Hematopoietic multipotent progenitor cell treated with erythropoietin and hydrocortisone succinate and interleukin-3 and kit ligand, for 15 days (in vitro differentiated cells): Measurements from ENCODE around the gene OR6N2.

Experiments used
- DNase-seq: peaks from one replicate; pipeline ENCODE4 v3.0.0-alpha.2; 2015; ENCODE audit warnings: low spot score

OR6N2 gene, protein sequence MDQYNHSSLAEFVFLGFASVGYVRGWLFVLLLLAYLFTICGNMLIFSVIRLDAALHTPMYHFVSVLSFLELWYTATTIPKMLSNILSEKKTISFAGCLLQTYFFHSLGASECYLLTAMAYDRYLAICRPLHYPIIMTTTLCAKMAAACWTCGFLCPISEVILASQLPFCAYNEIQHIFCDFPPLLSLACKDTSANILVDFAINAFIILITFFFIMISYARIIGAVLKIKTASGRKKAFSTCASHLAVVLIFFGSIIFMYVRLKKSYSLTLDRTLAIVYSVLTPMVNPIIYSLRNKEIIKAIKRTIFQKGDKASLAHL

GRCh38 chr1:158781104-158781503 is at the start of gene OR6N2:
Gene OR6N2 (minus strand): TSS chr1:158781204. CDS start chr1:158777635, 3,569 bp downstream.
- no peak for DNase-seq

DNA sequence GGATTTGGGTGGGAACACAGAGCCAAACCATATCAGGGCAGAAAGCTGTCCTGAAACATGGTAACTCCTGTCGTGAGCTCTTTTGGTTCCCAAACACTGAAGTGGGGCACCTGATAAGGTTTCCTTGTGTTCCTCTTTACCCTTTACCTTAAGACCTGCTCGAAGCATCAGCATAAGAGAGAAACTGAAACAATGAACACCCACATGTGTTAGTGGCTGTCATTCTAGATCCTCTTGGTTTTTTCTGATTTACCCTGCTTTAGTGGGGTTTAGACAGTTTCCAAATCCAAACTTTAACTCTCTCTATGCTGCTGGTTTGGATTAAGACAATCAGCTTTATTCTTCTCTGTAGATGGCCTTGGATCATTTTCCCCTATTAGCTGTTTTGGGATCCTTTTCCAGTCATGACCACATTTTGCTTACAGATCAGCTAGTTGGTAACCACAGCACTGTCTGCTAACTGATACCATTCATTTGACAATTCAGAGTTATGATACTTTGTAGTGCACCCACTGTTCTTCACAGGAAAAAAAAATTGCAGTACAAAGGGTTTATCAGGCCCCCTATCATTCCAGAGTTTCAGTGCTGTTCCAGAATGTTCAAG is 49.2 kb upstream of the OR6N2 start:
- no peak for DNase-seq

- no peak for DNase-seq
These were observed 40.7 kb upstream of the OR6N2 start for GRCh38 chr1:158821723-158822122.

- DNase-seq: peak; percentile 56
These were observed 38.7 kb upstream of the OR6N2 start for GRCh38 chr1:158819461-158820443.

GRCh38 chr1:158818975-158819431 is 38.0 kb upstream of the OR6N2 start:
- DNase-seq: no peak

DNA sequence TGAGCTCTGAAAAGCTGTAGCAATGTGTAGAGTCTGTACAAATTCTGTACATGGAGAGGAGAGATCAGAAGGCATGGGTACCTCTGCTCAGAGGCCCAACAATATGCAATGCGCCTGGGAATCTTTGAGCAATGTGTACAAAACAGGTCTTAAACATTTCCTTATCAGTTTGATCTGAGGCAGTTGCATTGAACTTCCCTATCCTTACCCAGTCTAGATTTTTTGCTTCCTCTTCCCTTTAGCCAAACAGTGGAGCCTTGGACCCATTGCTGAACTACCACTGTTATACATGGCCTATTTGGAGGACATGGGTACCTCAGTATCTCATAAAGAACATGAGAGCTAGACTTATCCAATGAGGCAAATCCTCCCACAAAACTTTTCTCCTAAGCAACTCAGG is 37.6 kb upstream of the OR6N2 start:
- DNase-seq: no peak

DNA sequence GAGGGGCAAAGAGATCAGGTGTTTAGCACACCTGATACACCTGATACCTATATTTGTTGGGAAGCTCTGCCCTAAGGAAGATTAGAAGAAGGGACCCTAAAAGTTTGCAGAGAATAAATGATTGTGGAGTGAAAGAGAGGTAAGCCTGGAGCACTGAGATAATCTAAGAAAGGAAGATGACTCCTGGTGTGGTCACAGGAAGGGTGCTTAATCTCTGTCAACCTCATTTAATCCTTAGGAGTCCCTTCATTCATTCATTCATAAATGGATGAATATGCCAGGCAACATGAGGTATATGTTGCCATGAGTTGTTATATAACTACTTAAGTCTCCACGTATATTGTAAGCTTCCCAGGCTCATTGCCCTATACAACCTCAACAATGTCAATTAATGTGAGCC is 34.0 kb upstream of the OR6N2 start:
- no peak for DNase-seq

DNA sequence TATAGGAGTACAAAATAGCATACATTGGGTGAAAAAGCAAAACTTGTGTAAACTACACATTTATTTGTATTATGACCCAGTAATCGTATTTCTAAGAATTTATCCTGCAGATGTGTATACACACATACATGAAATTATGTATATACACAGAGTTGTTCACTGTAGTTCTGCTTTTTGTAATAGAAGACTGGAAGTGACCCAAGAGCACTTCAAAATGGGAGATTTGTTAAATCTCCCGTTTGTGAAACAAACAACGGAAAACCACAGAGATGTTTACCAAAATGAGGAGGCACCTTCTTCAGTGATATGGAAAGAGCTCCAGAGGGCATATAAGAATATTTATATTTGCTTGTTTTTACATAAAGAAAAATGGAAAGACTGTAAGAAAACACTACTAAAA is 32.2 kb upstream of the OR6N2 start:
- DNase-seq: no peak

- DNase-seq: no peak
These were observed 31.3 kb upstream of the OR6N2 start for GRCh38 chr1:158812336-158812735.

DNA sequence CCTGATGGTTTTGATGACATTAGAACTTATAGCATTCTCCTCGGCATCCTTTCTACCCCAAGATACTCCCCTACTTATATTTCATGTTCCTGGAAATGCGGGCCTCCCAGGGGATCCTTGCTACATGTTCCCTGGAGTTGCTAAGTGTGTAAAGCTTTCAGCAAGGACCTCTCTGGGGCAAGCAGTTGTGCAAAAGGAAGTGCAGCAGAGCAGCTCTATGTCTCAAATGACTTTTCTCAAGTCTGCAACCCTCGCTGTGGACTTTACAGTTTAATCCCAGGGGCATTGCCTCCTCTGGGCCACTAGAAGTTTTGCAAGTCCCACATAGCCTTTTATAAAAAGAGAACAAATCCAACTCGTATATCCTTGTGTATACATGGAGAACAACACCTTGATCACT is 29.3 kb upstream of the OR6N2 start:
- DNase-seq: no peak

DNA sequence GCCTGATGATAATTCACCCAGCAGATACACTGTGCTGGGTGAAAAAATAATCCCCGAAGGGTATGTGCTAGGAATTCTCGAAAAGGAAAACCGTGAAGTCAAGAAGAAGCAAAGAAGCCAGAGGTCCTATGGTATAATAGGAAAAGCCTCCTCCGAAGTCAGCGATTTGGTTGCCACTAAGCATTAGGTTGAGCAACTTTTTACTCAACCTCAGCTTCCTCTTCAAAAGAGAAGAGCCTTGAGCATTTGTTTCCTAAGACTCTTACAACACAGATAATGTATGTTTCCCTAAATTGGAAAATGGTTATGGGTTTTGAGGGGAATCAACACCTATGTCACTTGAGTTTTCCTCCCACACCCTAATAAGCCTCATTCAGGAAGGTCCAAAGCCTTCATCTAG is 28.9 kb upstream of the OR6N2 start:
- no peak for DNase-seq

GRCh38 chr1:158809256-158809655 is 28.3 kb upstream of the OR6N2 start:
- DNase-seq: no peak

- no peak for DNase-seq
These were observed 26.0 kb upstream of the OR6N2 start for GRCh38 chr1:158806916-158807536.

DNA sequence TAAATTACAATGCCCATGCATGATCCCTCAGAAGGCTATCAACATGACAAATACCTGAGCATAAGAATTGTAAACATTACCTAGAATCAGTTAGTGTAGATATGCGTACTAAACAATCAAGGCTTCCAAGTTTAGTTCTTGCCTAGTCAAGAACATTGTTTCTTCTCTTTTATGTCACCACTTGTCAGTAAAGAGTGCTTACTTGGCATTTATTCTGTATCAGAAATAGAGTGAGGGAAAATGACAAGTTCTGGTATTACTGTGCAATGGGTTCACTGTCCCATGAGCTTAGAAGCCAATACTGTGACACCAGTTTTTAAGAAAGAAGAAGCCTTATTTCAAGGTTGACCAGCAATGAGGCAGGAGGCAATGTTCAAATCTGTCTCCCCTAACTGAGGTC is 22.7 kb upstream of the OR6N2 start:
- DNase-seq: no peak

DNA sequence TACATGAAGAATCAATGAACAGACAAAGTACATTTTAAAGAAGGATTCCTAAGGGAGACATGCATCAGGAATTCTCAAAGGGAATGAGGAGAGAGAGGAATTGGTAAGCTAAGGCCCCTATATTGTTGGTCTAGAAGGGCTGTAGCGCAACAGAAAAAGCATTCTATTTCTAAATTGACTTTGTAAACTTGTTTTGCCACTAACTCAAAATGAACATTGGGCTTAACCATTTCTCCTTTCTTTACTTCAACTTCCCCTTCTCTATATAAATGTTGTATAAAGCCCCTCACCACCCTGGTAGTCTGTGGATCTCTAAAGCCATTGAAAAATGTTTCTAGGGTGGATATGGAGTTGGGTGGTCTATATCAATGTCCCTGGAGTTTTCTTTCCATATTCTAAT is 20.4 kb upstream of the OR6N2 start:
- no peak for DNase-seq

GRCh38 chr1:158800526-158800925 is 19.5 kb upstream of the OR6N2 start:
- no peak for DNase-seq

DNA sequence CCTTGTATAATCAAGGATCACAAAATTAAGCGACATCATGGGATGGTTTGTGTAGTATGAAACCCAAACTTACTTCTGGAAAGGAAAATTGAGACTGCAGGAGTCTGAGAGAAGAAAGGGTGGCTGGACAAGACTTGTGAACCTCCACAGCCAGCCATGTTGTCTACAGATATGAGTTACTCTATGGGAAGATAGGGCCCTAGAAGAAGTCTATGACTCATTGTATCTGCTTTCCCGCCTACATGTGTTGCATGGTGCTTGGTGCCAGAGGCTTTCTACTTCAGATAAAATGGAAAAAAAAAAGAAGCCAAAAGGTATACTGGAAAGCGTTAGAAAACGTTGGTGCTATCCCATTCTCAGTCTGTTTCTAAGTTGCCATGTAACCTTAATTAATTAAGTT is 18.7 kb upstream of the OR6N2 start:
- peak; percentile 56 for DNase-seq

GRCh38 chr1:158798531-158798930 is 17.5 kb upstream of the OR6N2 start:
- DNase-seq: no peak

DNA sequence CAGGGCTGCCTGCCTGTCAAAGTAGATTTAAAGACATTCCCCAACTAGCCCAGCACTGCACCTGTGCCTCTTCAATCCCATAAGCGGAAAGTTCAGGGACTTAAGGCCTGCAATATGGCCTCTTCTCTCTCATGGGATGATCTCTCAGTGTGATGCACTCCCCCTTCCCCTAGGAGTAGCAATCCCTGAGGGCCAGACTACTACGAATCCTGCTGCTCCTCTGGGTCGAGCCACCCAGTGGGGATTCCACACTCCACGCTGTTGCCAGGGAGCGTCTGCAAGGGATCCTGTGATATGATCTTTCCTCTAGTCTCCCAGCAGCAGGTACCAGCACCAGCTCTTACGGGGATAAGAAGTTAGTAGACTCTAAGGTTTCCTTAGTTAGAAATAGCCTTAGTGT is 13.2 kb upstream of the OR6N2 start:
- no peak for DNase-seq

GRCh38 chr1:158793604-158794003 is 12.6 kb upstream of the OR6N2 start:
- DNase-seq: peak; percentile 35

DNA sequence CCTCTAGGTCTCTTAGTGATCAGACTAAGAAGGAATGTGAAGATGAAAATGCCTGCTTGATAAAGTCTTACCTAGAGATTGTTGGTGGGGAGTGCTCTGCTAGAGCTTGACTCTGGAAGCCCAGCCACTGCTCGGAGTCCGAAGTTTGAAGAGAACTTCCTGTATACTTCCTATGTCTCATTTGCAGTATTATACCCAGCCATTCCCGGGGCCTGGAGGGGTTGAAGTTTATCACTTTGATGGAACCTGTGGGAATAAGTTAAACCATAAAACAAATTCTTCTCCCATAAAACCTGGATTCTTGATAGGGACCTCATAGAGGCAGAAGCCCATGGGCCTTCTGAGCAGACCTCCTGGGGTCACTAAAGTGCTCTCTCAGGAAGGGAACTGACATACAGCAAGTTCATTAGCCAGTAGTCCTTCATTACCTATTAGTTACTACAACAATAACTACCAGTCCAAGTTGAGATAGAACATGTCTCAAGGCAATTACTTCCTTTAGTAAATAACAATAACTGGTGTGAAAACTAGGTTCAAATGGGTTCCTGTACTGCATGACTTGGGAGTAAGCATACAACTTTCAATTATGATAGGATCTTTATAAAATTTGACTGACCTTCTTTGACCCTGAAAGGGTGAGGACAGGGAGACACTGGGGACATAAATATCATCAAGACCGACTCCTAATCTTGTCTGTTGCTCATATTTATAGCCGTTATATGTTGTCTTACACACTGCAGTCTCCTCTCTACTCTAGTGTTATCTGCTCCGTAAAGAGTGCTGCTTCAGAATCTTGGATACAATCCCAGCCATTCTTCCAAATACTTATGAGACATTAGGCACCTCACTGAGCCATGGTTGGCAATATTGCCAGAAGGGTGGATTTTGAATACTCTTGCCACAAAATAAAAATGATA is 8.8 kb downstream of the OR6N2 start, which contains the start of gene OR6N1:
TSS of gene OR6N1 (minus strand) at position 246 of the 917 bp plus-strand sequence. CDS start 5,513 bp downstream, outside the sequence.
- peak; percentile 11 for DNase-seq
